Lower leg skin (tissue), 3 donors: Measurements from ENCODE around the gene RGMB.

Source experiments
- POLR2A ChIP-seq, 2 donors: fragments of 450-650 bp; IDR thresholded peaks; one replicate each; pipeline ENCODE4 v1.6.1; 2016 to 2017; ENCODE audit warnings: antibody characterized with exemption in 2 of 2, mild to moderate bottlenecking in 1 of 2, moderate library complexity in 1 of 2
- TF ChIP-seq, protein P1 (sequence below), 3 donors: fragments of 450-650 bp; IDR thresholded peaks; one replicate each; pipeline ENCODE4 v1.5.1; 2016; ENCODE audit warnings: antibody characterized with exemption in 3 of 3, mild to moderate bottlenecking in 3 of 3, moderate library complexity in 2 of 3

DNA sequence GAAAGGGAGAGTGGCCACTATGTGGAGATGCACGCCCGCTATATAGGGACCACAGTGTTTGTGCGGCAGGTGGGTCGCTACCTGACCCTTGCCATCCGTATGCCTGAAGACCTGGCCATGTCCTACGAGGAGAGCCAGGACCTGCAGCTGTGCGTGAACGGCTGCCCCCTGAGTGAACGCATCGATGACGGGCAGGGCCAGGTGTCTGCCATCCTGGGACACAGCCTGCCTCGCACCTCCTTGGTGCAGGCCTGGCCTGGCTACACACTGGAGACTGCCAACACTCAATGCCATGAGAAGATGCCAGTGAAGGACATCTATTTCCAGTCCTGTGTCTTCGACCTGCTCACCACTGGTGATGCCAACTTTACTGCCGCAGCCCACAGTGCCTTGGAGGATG lies 19.8 kb downstream of the RGMB start:
- TF ChIP-seq, protein P1, sequence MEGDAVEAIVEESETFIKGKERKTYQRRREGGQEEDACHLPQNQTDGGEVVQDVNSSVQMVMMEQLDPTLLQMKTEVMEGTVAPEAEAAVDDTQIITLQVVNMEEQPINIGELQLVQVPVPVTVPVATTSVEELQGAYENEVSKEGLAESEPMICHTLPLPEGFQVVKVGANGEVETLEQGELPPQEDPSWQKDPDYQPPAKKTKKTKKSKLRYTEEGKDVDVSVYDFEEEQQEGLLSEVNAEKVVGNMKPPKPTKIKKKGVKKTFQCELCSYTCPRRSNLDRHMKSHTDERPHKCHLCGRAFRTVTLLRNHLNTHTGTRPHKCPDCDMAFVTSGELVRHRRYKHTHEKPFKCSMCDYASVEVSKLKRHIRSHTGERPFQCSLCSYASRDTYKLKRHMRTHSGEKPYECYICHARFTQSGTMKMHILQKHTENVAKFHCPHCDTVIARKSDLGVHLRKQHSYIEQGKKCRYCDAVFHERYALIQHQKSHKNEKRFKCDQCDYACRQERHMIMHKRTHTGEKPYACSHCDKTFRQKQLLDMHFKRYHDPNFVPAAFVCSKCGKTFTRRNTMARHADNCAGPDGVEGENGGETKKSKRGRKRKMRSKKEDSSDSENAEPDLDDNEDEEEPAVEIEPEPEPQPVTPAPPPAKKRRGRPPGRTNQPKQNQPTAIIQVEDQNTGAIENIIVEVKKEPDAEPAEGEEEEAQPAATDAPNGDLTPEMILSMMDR (IDR thresholded peaks at IDR 0.05) = no peak
- TF ChIP-seq POLR2A (IDR thresholded peaks at IDR 0.05) = no peak
